H54 (cell line): ENCODE measurements around the gene RYR2.

Source experiments
- DNase-seq: peaks from one replicate; pipeline ENCODE4 v3.0.0; 2011; ENCODE audit warnings: low spot score, mixed read lengths; ENCODE audit not compliant: insufficient read length
- FAIRE-seq: peaks from 3 replicates; lab custom pipeline; 2011; peaks lifted over from hg19 to GRCh38; lab: Jason Lieb, UNC
- POLR2A ChIP-seq: IDR thresholded peaks from 2 replicates; pipeline ENCODE4 v1.6.1; 2011; ENCODE audit warnings: low read depth, mild to moderate bottlenecking, low read length

The RYR2 gene

GRCh38 chr1:237745545-237745944, 703.6 kb downstream of the RYR2 start:
- no peak for TF ChIP-seq POLR2A
- DNase-seq = no peak
- FAIRE-seq = no peak

GRCh38 chr1:237748171-237748960, 706.4 kb downstream of the RYR2 start:
- DNase-seq (no peak), FAIRE-seq (no peak)
- TF ChIP-seq POLR2A = no peak

- FAIRE-seq (no peak), DNase-seq (no peak)
- no peak for TF ChIP-seq POLR2A
Observed at GRCh38 chr1:237749122-237749521, 707.1 kb downstream of the RYR2 start.

DNA sequence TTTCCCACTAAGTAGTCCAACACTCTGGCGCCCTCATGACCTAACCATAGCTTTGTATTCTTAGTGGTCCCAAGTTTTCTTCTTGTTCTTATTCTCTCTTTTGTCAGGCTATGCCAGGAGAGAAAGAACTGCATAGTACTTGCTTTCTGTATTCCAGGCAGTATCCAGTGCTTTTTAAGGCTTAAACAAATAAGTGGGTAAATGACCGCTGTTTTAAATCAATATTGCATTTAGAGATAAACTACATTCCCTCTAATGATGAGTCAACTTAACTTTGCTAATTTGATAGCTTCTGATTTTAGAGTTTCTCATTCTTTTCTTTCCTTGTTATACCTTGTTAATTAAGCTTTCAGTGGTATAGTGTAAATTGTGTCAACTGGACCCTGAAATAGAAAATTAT, 709.1 kb downstream of the RYR2 start:
- no peak for DNase-seq
- no peak for TF ChIP-seq POLR2A
- FAIRE-seq = no peak

- TF ChIP-seq POLR2A = no peak
- FAIRE-seq = no peak
- no peak for DNase-seq
Observed at GRCh38 chr1:237754627-237755026, 712.6 kb downstream of the RYR2 start.

GRCh38 chr1:237756304-237756967, 714.5 kb downstream of the RYR2 start:
- TF ChIP-seq POLR2A = no peak
- no peak for FAIRE-seq
- no peak for DNase-seq

GRCh38 chr1:237759377-237759776, 717.4 kb downstream of the RYR2 start:
- no peak for TF ChIP-seq POLR2A
- no peak for FAIRE-seq
- DNase-seq = no peak

- TF ChIP-seq POLR2A = no peak
- DNase-seq = no peak
- FAIRE-seq = no peak
Observed at GRCh38 chr1:237760951-237761350, 719.0 kb downstream of the RYR2 start.

GRCh38 chr1:237763137-237763536, 721.2 kb downstream of the RYR2 start:
- TF ChIP-seq POLR2A = no peak
- no peak for FAIRE-seq
- DNase-seq = no peak

DNA sequence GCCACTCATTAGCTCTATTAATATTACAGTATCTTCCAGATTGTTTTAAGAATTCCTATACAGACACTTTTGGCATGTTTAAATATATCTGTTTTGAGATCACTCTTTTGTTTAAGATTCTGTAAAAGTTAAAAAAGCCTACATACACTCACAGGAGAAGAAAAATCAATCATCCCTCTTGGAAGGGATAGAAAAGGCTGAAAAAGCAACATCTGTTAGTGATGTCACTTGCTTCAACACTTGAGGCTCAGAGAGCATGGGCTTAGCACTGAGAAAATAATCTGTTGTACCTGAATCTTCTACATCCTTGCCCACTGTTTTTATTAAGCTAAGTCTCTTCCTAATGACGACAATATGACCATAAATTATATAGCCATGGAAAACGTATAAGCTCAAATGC, 721.8 kb downstream of the RYR2 start:
- no peak for FAIRE-seq
- TF ChIP-seq POLR2A = no peak

DNA sequence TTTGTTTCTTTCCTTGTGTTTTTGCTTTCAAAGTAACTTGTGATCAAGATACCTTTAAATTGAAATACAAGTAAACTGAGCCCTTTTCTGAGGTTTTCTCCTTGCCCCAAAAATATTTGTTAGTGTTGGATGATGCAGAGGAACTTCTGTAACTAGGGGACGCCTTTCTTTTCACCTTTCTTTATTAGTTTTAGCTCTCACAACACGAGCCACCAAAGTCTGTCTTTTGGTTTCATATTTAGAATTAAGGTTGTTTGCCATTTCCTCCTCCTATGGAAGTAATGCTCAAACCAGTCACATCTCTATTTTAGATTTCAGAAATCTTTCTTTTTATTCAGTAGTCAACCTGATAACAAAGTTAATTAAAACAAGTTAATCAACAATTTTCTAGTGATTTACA, 727.9 kb downstream of the RYR2 start:
- FAIRE-seq = no peak
- TF ChIP-seq POLR2A = no peak
- no peak for DNase-seq

More for the DNA sequence above, 721.8 kb downstream of the RYR2 start:
- no peak for DNase-seq

DNA sequence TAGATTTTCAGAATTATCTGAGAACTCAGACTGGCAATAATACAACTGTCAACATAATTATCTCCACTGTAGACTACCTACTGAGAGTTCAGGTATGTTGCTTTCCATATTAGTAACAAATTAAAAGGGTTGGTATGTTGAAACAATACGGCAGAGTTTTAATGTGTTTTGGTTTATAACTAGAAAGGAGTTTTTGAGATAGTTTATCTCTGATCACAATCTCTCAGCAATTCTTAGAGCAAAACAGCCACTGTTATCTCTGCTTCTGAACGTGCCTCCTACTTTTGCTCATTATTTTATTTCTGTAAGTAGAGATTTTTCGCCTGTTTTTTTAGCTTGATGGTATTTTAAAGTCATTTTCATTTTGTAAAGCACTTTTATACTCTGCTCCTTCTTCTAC, 730.0 kb downstream of the RYR2 start:
- DNase-seq = no peak
- TF ChIP-seq POLR2A = no peak
- FAIRE-seq = no peak

DNA sequence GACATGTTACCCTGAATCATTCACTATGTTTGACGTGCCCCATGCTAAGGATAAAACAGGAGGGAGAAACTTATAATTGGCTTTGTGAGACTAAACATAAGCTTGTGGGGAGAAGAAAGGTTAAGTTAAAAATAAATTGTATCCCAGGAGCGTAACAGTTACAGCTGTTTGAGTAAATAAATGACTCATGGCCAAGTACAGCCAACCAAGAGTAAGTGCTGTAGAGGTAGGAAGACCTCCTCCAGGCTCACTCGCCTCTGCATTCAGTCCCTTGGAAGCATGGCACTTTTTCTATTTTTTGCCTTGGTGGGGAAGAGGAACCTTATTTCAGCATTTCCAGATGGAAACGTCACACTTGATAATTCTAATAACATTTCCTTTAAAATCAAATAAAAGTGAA, 732.3 kb downstream of the RYR2 start:
- TF ChIP-seq POLR2A = no peak
- FAIRE-seq (no peak), DNase-seq (no peak)

GRCh38 chr1:237779356-237779755, 737.4 kb downstream of the RYR2 start:
- FAIRE-seq (no peak), DNase-seq (no peak)
- TF ChIP-seq POLR2A = no peak
